ENCODE results near the gene CDRT15. TPM values are rescaled to one million over a fixed set of nuclear protein-coding genes. Genes with fewer than 3 reads are reported as not detected.
"Not testable (repeated sequence)": the region's sequence is repeated elsewhere in the genome, so short reads cannot be mapped to it uniquely, and the experiment has no call there.

The CDRT15 gene
- total RNA-seq, 1 donor from 2014 or later: not detected

DNA sequence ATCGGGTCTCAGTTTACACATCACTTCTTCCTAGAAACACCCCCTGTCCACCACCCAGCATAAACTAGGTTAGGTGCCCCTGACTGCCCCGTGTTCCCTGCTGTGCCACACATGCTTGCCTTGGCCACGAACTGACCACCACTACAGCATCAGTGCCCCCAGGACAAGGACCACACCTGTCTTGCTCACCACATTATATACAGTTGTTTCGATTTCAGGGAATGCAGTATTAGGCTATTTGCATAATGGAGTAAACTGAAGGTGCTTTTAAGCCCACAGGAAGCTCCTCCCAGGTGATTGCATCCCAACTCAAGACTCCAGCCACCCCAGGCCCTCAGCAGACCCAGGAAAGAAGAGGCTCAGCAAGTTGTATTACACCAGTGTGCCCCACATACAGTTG, 50.2 kb downstream of the CDRT15 start:
- H3K36me3 Mint-ChIP-seq (ENCODE audit: low read depth); H3K9me3 Mint-ChIP-seq; H3K27ac Mint-ChIP-seq (ENCODE audit: unreplicated experiment); H3K27me3 Mint-ChIP-seq (ENCODE audit: low read depth); DNase-seq (ENCODE audit: low read depth, low spot score); H3K4me1 Mint-ChIP-seq; H3K4me3 Mint-ChIP-seq: not testable (repeated sequence)

Other genes starting within 250 kb of the CDRT15 start
- gene COX10, start 167.4 kb downstream of the CDRT15 start, total RNA-seq: 19.3 and 21.6 TPM in 2 replicates
- 57.0 and 58.3 TPM in 2 replicates for gene HS3ST3B1, start 64.2 kb upstream of the CDRT15 start, total RNA-seq

Data from neural crest cell (in vitro differentiated cells).